MM.1S (cell line): ENCODE data around the gene AP2M1.

ENCODE experiments used
- EZH2 ChIP-seq: fragments of 300-600 bp; sonication (generic); optimal IDR thresholded peaks from 2 replicates; pipeline ENCODE3; 2017; ENCODE audit warnings: low read depth, mild to moderate bottlenecking, antibody characterized with exemption, low read length, mixed read lengths
- EZH2phosphoT487 ChIP-seq: fragments of 300-600 bp; sonication (generic); IDR thresholded peaks from 2 replicates; pipeline ENCODE4 v1.6.1; 2018; ENCODE audit warnings: antibody characterized with exemption, low read length
- TF ChIP-seq, protein P1 (sequence below): fragments of 300-600 bp; sonication (generic); IDR thresholded peaks from 2 replicates; pipeline ENCODE4 v1.5.1; 2016; ENCODE audit warnings: antibody characterized with exemption, low read length, mixed read lengths

DNA sequence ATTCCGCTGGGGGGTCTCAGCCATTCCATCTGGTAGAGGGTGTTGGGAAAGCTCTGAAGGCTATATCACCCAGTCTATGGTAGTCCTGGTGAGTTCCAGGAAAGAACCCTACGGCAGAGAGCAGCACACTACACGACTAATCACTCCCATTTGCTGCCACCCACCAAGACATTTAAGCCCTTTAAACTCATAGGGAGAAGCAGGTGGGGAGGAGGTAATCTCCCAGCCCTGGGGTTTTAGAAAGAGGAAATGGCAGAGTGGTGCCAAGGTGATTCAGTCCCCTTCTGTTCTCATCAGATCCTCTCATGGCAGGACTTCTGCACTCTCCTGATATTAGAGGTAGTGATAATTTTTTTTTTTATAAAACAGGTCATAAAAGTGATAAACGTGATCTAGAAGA is 44.2 kb downstream of the AP2M1 start:
- TF ChIP-seq, protein P1, sequence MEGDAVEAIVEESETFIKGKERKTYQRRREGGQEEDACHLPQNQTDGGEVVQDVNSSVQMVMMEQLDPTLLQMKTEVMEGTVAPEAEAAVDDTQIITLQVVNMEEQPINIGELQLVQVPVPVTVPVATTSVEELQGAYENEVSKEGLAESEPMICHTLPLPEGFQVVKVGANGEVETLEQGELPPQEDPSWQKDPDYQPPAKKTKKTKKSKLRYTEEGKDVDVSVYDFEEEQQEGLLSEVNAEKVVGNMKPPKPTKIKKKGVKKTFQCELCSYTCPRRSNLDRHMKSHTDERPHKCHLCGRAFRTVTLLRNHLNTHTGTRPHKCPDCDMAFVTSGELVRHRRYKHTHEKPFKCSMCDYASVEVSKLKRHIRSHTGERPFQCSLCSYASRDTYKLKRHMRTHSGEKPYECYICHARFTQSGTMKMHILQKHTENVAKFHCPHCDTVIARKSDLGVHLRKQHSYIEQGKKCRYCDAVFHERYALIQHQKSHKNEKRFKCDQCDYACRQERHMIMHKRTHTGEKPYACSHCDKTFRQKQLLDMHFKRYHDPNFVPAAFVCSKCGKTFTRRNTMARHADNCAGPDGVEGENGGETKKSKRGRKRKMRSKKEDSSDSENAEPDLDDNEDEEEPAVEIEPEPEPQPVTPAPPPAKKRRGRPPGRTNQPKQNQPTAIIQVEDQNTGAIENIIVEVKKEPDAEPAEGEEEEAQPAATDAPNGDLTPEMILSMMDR, result no peak
- no peak for TF ChIP-seq EZH2
- no peak for TF ChIP-seq EZH2phosphoT487
